Lower lobe of right lung (tissue), 2 donors: ENCODE results near the gene DENND5A. TPM values are rescaled to one million over a fixed set of nuclear protein-coding genes. Genes with fewer than 3 reads are reported as not detected.

ENCODE experiments used
- ATAC-seq, 2 donors: fragments of 200-7000 bp; cut with Tn5 transposase; one replicate each; pipeline ENCODE4 v1.9.1; 2020 to 2022; ENCODE audit warnings: mild to moderate bottlenecking in 2 of 2, moderate library complexity in 2 of 2
- DNase-seq: peaks from one replicate; pipeline ENCODE4 v3.0.0-alpha.2; 2020
- H3K27ac ChIP-seq: fragments of 200-600 bp; one replicate; pipeline ENCODE4 v1.8.0; 2022
- H3K27me3 ChIP-seq: fragments of 200-600 bp; one replicate; pipeline ENCODE4 v1.8.0; 2022; ENCODE audit warnings: low read depth
- H3K36me3 ChIP-seq: fragments of 200-600 bp; one replicate; pipeline ENCODE4 v1.8.0; 2022; ENCODE audit warnings: mild to moderate bottlenecking
- H3K4me1 ChIP-seq: fragments of 200-600 bp; one replicate; pipeline ENCODE4 v1.8.0; 2022
- H3K4me3 ChIP-seq: fragments of 200-600 bp; one replicate; pipeline ENCODE4 v1.8.0; 2022; ENCODE audit warnings: mild to moderate bottlenecking
- H3K9me3 ChIP-seq: fragments of 200-600 bp; one replicate; pipeline ENCODE4 v1.8.0; 2022
- CTCF ChIP-seq: fragments of 200-600 bp; IDR thresholded peaks from one replicate; pipeline ENCODE4 v1.8.0; 2022; ENCODE audit warnings: antibody characterized with exemption, mild to moderate bottlenecking
- intact Hi-C: fragments of 100-400 bp; cut with DNase I; formaldehyde crosslinking; loops from one replicate; pipeline ENCODE4 v1.11.0; 2022
- total RNA-seq: library from RNA; stranded (reverse); fragmentation: NEBNext Ultra II Directional; extraction: Animal tissue kit (Norgen Biotek cat#: 25700); gene quantifications from one replicate; pipeline ENCODE4 v1.2.1, GENCODE V29; 2021
- donor health status: DM: no; HTN: yes; CAD: no; lungs with severe emphysema.

DENND5A gene
- total RNA-seq, 1 donor from 2014 or later, result 97.5 TPM

GRCh38 chr11:9146477-9146876 lies 118.7 kb downstream of the DENND5A start:
- DNase-seq (no peak), ATAC-seq (no peak)
- intact Hi-C loops, result no loop called here
- H3K36me3 ChIP-seq, result peaks cover 98% of the 10 kb centered on the region
- H3K9me3 ChIP-seq, result no peaks in the 10 kb centered on the region
- H3K27me3 ChIP-seq, result no peaks in the 10 kb centered on the region
- no peak overlapping the region for H3K27ac ChIP-seq
- no peak overlapping the region for H3K4me3 ChIP-seq
- H3K4me1 ChIP-seq, result no peaks in the 10 kb centered on the region
- no peak for TF ChIP-seq CTCF

GRCh38 chr11:9145283-9145682 lies 119.9 kb downstream of the DENND5A start:
- Histone ChIP-seq H3K27ac (no peak overlapping the region), H3K4me1 (no peaks in the 10 kb centered on the region), H3K27me3 (no peaks in the 10 kb centered on the region), H3K4me3 (no peak overlapping the region), H3K36me3 (peaks cover 98% of the 10 kb centered on the region), H3K9me3 (no peaks in the 10 kb centered on the region)
- no peak for TF ChIP-seq CTCF
- intact Hi-C loops, result no loop called here
- DNase-seq (no peak), ATAC-seq (no peak)

GRCh38 chr11:9144828-9145227 lies 120.3 kb downstream of the DENND5A start:
- Histone ChIP-seq H3K4me3 (no peak overlapping the region), H3K36me3 (peaks cover 98% of the 10 kb centered on the region), H3K27ac (no peak overlapping the region), H3K4me1 (no peaks in the 10 kb centered on the region), H3K27me3 (no peaks in the 10 kb centered on the region), H3K9me3 (no peaks in the 10 kb centered on the region)
- intact Hi-C loops, result no loop called here
- TF ChIP-seq CTCF, result no peak
- DNase-seq (no peak), ATAC-seq (no peak)

- Histone ChIP-seq H3K36me3 (peaks cover 97% of the 10 kb centered on the region), H3K27me3 (no peaks in the 10 kb centered on the region), H3K27ac (no peak overlapping the region), H3K9me3 (no peaks in the 10 kb centered on the region), H3K4me1 (peaks cover 7% of the 10 kb centered on the region), H3K4me3 (no peak overlapping the region)
- DNase-seq, result no peak
- intact Hi-C loops, result no loop called here
- no peak for ATAC-seq
- TF ChIP-seq CTCF, result no peak
These were observed 121.4 kb downstream of the DENND5A start for GRCh38 chr11:9143721-9144120.

GRCh38 chr11:9142732-9143131 lies 122.4 kb downstream of the DENND5A start:
- Histone ChIP-seq H3K27me3 (no peaks in the 10 kb centered on the region), H3K4me1 (peaks cover 17% of the 10 kb centered on the region), H3K27ac (no peak overlapping the region), H3K9me3 (no peaks in the 10 kb centered on the region), H3K36me3 (peaks cover 94% of the 10 kb centered on the region), H3K4me3 (no peak overlapping the region)
- no peak for DNase-seq
- TF ChIP-seq CTCF, result no peak
- no peak for ATAC-seq
- intact Hi-C loops, result no loop called here

- Histone ChIP-seq H3K27ac (no peak overlapping the region), H3K36me3 (peaks cover 80% of the 10 kb centered on the region), H3K9me3 (no peaks in the 10 kb centered on the region), H3K4me3 (no peak overlapping the region), H3K27me3 (no peaks in the 10 kb centered on the region), H3K4me1 (peaks cover 24% of the 10 kb centered on the region)
- no peak for TF ChIP-seq CTCF
- DNase-seq (no peak), ATAC-seq (no peak)
- intact Hi-C loops, result no loop called here
These were observed 124.0 kb downstream of the DENND5A start for GRCh38 chr11:9141186-9141585.
